Prostate gland (tissue), 2 donors: Measurements from ENCODE around the gene R3HCC1L.

Experiments
- CTCF ChIP-seq, 4 experiments: fragments of 200-600 bp in 2 of 4; fragments of 450-650 bp in 2 of 4; sonication (generic) in 2 of 4; IDR thresholded peaks; 1 replicate in 3 of 4; 2 replicates in 1 of 4; pipeline ENCODE4 v1.5.1; 2016 to 2019; ENCODE audit warnings: antibody characterized with exemption in 4 of 4, mild to moderate bottlenecking in 2 of 4, moderate library complexity in 2 of 4
- POLR2A ChIP-seq: fragments of 450-650 bp; IDR thresholded peaks from one replicate; pipeline ENCODE4 v1.6.1; 2016; ENCODE audit warnings: antibody characterized with exemption, mild to moderate bottlenecking
- POLR2AphosphoS5 ChIP-seq: sonication (generic); formaldehyde crosslinking; IDR thresholded peaks from one replicate; pipeline ENCODE4 v1.6.1; 2017; ENCODE audit warnings: antibody characterized with exemption

- TF ChIP-seq CTCF (IDR thresholded peaks at IDR 0.05) (peak; percentile 29 to 75 (median 74)), POLR2A (no peak), POLR2AphosphoS5 (peak; percentile 27)
Observed at GRCh38 chr10:98170249-98171117, 36.0 kb downstream of the R3HCC1L start.
